Skeletal muscle satellite cell (primary cell): ENCODE data around the gene THUMPD3.

ENCODE experiments used
- H3K27me3 ChIP-seq: 2 replicates; pipeline ENCODE4 v1.7.0; 2013; ENCODE audit warnings: low read length; ENCODE audit not compliant: control insufficient read depth, insufficient read depth
- H3K36me3 ChIP-seq: 2 replicates; pipeline ENCODE4 v1.7.0; 2013; ENCODE audit warnings: mild to moderate bottlenecking, control low read depth, low read length; ENCODE audit not compliant: insufficient read depth
- H3K4me1 ChIP-seq: 2 replicates; pipeline ENCODE4 v1.7.0; 2013; ENCODE audit warnings: low read length; ENCODE audit not compliant: control insufficient read depth, insufficient read depth
- H3K4me2 ChIP-seq: 2 replicates; pipeline ENCODE4 v1.7.0; 2013; ENCODE audit warnings: mild to moderate bottlenecking, low read length
- H3K4me3 ChIP-seq: 2 replicates; pipeline ENCODE4 v1.7.0; 2013; ENCODE audit warnings: low read length
- H3K9ac ChIP-seq: 2 replicates; pipeline ENCODE4 v1.7.0; 2013; ENCODE audit warnings: mild to moderate bottlenecking, low read depth, low read length, moderate library complexity
- H3K9me3 ChIP-seq: replicated peaks from 2 replicates; pipeline ENCODE4 v1.7.0; 2013; ENCODE audit warnings: mild to moderate bottlenecking, control low read depth, low read length

Gene THUMPD3

DNA sequence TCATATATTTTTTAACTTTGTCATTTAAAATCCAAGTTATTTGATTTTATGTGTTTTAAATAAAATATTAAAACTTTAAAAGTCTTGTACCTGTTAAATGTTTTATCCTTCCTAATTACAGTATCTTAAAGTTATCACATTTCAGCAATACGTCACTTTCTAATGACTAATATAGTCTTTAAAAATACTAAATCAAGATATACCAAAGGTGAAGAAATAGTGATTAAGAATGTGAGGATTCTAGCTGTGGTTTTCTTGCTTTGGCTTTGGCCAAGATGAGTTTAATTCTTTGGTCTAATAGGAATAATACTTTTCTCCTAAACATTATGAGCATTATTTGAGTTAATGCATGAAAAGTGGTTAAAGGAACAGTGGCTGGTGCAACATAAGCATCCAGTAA lies 48.4 kb downstream of the THUMPD3 start:
- no peak overlapping the region for H3K4me2 ChIP-seq
- H3K27me3 ChIP-seq = no peaks in the 10 kb centered on the region
- peaks cover 15% of the 10 kb centered on the region for H3K4me1 ChIP-seq

DNA sequence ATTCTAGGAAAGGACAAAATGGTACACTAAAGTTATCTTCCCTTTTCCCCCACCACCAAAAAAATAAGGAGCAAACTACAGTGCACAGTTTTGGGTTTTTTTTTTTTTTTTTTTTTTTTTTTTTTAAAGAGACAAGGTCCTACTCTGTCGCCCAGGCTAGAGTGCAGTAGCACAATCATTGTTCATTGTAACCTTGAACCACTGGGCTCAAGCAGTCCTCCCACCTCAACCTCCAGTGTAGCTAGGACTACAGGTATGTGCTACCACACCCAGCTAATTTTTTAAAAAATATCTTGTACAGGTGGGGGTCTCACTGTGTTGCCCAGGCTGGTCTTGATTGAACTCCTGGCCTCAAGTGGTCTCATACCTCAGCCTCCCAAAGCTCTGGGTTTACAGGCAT lies 49.4 kb downstream of the THUMPD3 start:
- Histone ChIP-seq H3K4me3 (no peak overlapping the region), H3K4me2 (no peak overlapping the region), H3K27me3 (no peaks in the 10 kb centered on the region), H3K9ac (no peak overlapping the region), H3K4me1 (peaks cover 19% of the 10 kb centered on the region), H3K36me3 (peaks cover 9% of the 10 kb centered on the region), H3K9me3 (peaks cover 4% of the 10 kb centered on the region)

More for the DNA sequence above, 48.4 kb downstream of the THUMPD3 start:
- H3K36me3 ChIP-seq = peaks cover 9% of the 10 kb centered on the region
- peaks cover 4% of the 10 kb centered on the region for H3K9me3 ChIP-seq
- H3K4me3 ChIP-seq = no peak overlapping the region
- H3K9ac ChIP-seq = no peak overlapping the region

DNA sequence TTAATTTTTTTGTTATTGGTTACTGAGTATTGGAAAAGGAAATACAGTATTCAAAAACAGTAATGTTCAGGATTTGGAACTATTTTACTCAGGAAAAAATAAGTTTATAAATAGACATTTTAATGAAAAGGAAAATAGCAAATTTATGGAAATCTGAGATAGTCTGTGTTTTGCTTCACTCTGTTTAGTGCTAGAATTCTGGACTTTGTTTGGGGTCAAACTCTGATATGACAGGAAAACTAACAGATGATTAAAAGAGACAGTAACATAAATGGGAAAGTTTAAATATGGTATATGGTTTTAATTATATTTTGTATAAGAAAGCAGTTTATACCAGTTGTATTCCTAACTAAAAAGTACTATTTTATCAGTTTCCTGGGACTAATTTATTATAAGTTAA lies 52.0 kb downstream of the THUMPD3 start:
- no peaks in the 10 kb centered on the region for H3K27me3 ChIP-seq
- no peak overlapping the region for H3K4me2 ChIP-seq
- no peak overlapping the region for H3K9ac ChIP-seq
- H3K4me1 ChIP-seq = peaks cover 12% of the 10 kb centered on the region
- H3K4me3 ChIP-seq = no peak overlapping the region
- H3K36me3 ChIP-seq = peaks cover 3% of the 10 kb centered on the region
- H3K9me3 ChIP-seq = peaks cover 2% of the 10 kb centered on the region

DNA sequence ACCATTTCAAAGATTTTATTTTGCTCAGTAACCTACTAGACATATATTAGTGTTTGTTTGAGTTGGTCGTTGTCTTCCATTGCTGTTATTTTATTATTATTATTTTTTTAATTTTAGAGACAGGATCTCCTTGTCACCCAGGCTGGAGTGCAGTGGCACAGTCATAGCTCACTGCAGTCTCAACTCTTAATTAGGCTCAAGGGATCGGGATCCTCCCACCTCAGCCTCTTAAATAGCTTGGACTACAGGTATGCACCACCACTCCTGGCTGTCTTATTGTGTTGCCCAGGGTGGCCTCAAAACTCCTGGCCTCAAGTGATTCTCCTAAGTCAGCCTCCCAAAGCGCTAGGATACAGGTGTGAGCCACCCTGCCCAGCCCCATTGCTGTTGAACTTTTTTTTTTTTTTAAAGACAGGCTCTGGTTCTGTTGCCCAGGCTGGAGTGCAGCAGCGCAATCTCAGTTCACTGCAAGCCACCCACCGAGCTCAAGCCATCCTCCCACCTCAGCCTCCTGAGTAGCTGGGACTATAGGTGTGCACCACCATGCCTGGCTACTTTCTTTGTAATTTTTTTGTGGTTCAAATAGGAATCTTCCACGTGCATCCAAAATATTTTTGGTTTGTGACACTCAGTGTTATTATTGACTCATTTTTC lies 52.8 kb downstream of the THUMPD3 start:
- peak overlapping the region; percentile 22 for H3K4me2 ChIP-seq
- H3K9me3 ChIP-seq = no peaks in the 10 kb centered on the region
- H3K4me3 ChIP-seq = no peak overlapping the region
- H3K27me3 ChIP-seq = no peaks in the 10 kb centered on the region
- H3K36me3 ChIP-seq = no peaks in the 10 kb centered on the region
- no peak overlapping the region for H3K9ac ChIP-seq
- peaks cover 14% of the 10 kb centered on the region for H3K4me1 ChIP-seq

DNA sequence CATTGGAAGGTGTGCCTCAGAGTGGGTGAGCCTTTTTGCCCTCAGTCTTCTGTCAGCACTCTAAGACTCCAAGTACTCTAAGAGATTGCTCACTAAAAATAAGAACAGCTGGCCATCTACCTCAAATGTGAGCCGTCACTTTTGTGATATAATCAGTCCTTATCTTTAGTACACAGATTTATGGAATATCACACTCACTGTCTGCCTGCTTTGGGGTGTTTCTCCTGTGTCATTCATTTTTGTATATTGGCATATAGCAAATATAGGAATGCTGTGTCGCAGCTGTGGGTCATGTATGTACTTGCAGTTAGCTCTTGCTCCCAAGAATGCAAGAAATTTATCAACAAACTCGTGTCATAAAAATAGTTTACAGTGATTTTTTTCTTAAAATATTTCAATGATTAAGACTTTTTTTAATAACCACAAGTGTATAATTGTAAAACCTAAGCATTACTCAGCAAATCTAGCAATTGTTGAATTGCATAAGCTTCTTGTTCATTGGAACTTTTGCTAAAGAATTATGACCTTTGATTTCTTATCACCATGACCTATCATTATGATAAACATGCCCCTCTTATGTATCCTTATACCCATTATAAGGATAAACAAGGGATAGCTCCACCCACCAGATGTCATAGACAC lies 53.4 kb downstream of the THUMPD3 start:
- Histone ChIP-seq H3K9ac (no peak overlapping the region), H3K27me3 (no peaks in the 10 kb centered on the region), H3K9me3 (no peaks in the 10 kb centered on the region), H3K4me2 (peak overlapping the region; percentile 22), H3K36me3 (no peaks in the 10 kb centered on the region), H3K4me3 (no peak overlapping the region), H3K4me1 (peaks cover 20% of the 10 kb centered on the region)

DNA sequence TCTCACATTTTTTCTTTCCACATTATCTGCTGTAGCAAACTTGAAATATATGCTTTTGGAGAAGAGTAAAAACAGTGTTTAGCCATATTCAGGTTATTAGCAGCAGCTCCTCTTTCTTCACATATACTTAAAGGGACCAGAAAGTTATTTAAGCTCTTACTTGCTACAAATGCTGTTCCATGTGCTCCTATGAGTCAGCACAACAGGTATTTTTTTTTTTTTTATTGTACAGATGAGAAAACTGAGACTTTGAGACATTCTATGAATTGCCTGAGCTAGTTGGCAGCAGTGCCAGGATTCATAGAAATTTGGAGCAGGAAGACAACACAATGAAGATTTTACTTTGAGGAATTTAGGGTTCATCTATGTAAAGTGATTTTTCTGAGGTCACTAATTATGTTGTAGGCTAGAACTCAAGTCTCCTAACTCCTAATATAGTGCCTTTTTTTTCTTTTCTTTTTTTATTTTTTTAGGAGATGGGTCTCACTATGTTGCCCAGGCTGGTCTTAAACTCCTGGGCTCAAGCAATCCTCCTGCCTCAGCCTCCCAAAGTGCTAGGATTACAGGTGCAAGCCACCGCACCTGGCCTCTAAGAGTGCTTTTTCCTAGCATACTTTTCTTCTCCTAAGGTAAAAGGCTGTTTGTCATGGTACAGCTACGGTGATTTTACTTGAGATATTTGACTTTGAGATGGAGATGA lies 58.1 kb downstream of the THUMPD3 start:
- H3K9ac ChIP-seq = no peak overlapping the region
- peaks cover 51% of the 10 kb centered on the region for H3K4me1 ChIP-seq
- H3K4me2 ChIP-seq = peak overlapping the region; percentile 1
- H3K36me3 ChIP-seq = peaks cover 6% of the 10 kb centered on the region
- no peaks in the 10 kb centered on the region for H3K9me3 ChIP-seq
- no peak overlapping the region for H3K4me3 ChIP-seq
- no peaks in the 10 kb centered on the region for H3K27me3 ChIP-seq

DNA sequence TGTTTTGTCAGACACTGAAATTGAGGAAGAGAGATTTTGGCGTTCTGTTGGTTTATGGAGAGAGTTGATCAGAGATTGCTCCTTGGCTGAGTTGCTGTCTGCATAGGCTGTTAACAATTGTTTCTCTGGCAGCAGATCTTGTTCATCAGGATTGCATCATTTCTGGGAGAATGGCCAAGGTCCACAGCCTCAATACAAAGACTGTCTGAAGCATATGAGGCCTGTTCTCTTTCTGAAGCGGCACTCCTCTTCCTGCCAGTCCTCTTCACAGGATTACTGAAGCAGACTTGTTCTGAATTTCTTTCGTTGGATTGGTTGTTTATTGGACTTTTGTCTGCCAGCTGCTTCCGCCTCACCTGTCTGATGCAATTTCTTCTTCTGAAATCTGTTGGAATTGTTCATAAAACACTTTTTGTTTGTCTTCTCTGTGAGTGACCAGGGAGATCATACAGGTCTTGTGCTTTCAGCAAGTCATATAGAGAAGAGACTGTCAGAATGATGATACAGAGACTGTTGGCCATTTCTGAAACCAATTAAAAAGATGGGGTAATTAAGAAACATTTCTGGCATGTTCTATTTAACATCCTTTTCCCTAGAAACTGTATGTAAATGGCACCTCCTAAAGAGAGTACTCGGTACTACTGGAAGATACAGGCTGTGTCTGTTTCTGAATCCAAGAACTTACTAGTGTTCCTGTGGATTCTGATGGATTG lies 60.0 kb downstream of the THUMPD3 start:
- no peaks in the 10 kb centered on the region for H3K9me3 ChIP-seq
- H3K4me1 ChIP-seq = peaks cover 44% of the 10 kb centered on the region
- peaks cover 21% of the 10 kb centered on the region for H3K36me3 ChIP-seq
- H3K4me2 ChIP-seq = peak overlapping the region; percentile 61
- H3K4me3 ChIP-seq = peak overlapping the region; percentile 9
- H3K9ac ChIP-seq = peak overlapping the region; percentile 69
- H3K27me3 ChIP-seq = no peaks in the 10 kb centered on the region

DNA sequence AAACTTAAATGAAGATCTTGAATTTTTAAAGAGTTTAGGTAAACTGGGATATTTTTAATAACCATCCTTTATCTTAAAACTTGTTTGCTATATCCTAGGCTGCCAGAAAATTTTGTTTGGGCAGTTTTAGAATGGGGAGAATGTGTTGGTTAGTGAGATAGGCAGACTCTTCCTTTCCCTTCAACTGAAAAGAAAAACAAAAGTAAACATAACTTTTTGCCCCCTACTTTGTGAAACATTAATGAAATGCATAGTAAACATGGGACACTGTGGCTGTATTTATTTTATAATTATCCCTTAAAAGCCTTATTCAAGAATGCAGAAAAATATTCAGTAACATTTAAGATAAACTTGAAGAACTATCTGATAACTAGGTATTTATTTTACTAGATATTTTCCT lies 65.6 kb downstream of the THUMPD3 start:
- Histone ChIP-seq H3K9me3 (no peaks in the 10 kb centered on the region), H3K36me3 (peaks cover 74% of the 10 kb centered on the region), H3K4me2 (no peak overlapping the region), H3K27me3 (no peaks in the 10 kb centered on the region), H3K4me3 (no peak overlapping the region), H3K9ac (no peak overlapping the region), H3K4me1 (peaks cover 17% of the 10 kb centered on the region)

DNA sequence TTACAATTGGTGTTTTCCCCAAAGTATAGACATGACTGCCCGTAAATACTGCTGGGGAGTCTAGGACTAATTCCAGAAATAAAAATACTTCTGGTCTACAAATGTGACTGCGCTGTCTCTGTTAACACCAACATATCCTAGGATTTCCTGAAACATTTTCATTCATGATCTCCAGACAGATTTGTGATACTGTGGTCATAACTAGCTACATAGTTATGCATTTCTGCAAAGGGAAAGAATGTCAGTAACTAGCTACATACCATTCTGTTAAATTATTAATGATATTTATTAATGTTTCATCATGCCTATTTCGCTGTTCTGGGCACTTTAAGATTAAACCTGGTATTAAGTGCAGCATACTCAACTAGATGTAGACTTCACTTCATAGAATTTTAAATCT lies 67.9 kb downstream of the THUMPD3 start:
- Histone ChIP-seq H3K27me3 (no peaks in the 10 kb centered on the region), H3K4me2 (no peak overlapping the region), H3K4me1 (peaks cover 1% of the 10 kb centered on the region), H3K36me3 (peaks cover 91% of the 10 kb centered on the region), H3K4me3 (no peak overlapping the region), H3K9ac (no peak overlapping the region), H3K9me3 (no peaks in the 10 kb centered on the region)

DNA sequence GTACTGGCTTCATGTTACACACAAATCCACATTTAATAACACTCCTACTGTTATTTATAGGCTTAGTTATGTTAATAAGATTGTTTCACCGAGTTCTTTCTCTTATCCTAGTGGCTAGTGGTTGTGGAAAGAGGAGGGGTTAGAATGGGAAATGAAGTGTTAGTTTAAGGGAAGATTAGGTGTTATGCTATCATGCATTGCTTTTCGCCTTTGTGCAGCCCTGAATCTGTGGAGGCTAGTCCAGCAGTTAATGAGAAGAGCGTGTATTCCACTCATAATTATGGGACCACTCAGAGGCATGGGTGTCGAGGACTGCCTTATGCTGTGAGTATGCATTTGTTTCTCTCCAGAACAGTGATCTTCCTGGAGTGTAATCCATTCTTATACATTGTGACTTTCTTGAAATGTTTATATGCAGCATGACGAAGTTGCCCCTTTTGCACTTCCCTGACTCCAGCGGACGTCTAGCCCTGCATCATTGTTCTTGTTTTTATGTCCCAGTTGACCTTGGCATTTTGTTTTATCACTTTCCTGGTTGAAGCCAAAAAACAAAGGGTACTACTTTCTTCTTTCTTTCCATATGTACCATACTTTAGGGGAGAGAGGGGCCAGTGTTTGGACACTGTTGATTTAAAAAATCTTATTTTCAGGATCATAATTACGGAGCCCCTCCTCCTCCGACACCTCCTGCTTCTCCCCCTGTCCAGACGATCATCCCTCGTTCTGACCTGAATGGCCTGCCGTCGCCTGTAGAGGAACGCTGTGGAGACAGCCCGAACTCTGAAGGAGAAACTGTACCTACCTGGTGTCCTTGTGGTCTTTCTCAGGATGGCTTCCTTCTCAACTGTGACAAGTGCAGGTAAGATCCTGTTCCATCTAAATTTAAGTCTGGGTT lies 71.0 kb downstream of the THUMPD3 start:
- peaks cover 93% of the 10 kb centered on the region for H3K36me3 ChIP-seq
- no peaks in the 10 kb centered on the region for H3K27me3 ChIP-seq
- H3K4me2 ChIP-seq = no peak overlapping the region
- no peak overlapping the region for H3K4me3 ChIP-seq
- no peak overlapping the region for H3K9ac ChIP-seq
- H3K9me3 ChIP-seq = no peaks in the 10 kb centered on the region
- H3K4me1 ChIP-seq = no peaks in the 10 kb centered on the region

DNA sequence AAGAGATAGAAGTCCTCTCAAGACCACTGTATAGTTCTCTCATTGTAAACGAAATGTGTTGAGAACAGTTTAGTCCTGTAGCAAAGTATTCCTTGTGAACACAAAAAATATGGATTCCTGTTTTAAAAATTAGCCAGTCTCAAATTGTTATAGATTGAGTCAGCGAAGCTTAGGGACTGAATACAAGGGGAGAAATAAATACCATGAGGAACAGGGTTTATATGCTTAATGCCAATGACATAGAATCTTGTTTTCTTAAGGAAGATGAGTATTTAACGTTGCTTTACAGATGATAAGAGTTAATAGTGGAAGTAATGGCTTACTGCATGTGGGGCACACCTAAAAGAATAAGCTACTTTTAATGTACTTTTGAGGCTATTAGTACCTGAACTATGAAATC lies 72.5 kb downstream of the THUMPD3 start:
- Histone ChIP-seq H3K27me3 (no peaks in the 10 kb centered on the region), H3K4me2 (no peak overlapping the region), H3K9ac (no peak overlapping the region), H3K36me3 (peaks cover 88% of the 10 kb centered on the region), H3K4me1 (no peaks in the 10 kb centered on the region), H3K4me3 (no peak overlapping the region), H3K9me3 (no peaks in the 10 kb centered on the region)
